Testis (tissue), 2 donors: ENCODE results near the gene PTPRN2.
"Not testable (repeated sequence)": the region's sequence is repeated elsewhere in the genome, so short reads cannot be mapped to it uniquely, and the experiment has no call there.

ENCODE experiments used
- CTCF ChIP-seq, 3 experiments: fragments of 450-650 bp in 2 of 3; fragments of 200-600 bp in 1 of 3; sonication (generic) in 1 of 3; IDR thresholded peaks; one replicate each; pipeline ENCODE4 v1.5.1; 2016 to 2019; ENCODE audit warnings: antibody characterized with exemption in 3 of 3, mild to moderate bottlenecking in 2 of 3, moderate library complexity in 1 of 3
- POLR2A ChIP-seq: fragments of 450-650 bp; IDR thresholded peaks from one replicate; pipeline ENCODE4 v1.6.1; 2017; ENCODE audit warnings: antibody characterized with exemption, mild to moderate bottlenecking, moderate library complexity

GRCh38 chr7:158521795-158522194 lies 65.8 kb downstream of the PTPRN2 start:
- TF ChIP-seq POLR2A; CTCF (IDR thresholded peaks at IDR 0.05): not testable (repeated sequence)
